VCaP (cell line): Measurements from ENCODE around the gene CMTM7.
A peak's percentile ranks its signal among the peaks of the same experiment; 100 is the strongest.

Experiments used
- H3K27ac ChIP-seq: fragments of 450-650 bp; 2 replicates; pipeline ENCODE4 v1.5.1; 2017
- TF ChIP-seq, protein P1 (sequence below): fragments of 450-650 bp; conservative IDR thresholded peaks from 2 replicates; pipeline ENCODE4 v1.5.1; 2017; ENCODE audit warnings: mild to moderate bottlenecking, moderate library complexity

Gene CMTM7

DNA sequence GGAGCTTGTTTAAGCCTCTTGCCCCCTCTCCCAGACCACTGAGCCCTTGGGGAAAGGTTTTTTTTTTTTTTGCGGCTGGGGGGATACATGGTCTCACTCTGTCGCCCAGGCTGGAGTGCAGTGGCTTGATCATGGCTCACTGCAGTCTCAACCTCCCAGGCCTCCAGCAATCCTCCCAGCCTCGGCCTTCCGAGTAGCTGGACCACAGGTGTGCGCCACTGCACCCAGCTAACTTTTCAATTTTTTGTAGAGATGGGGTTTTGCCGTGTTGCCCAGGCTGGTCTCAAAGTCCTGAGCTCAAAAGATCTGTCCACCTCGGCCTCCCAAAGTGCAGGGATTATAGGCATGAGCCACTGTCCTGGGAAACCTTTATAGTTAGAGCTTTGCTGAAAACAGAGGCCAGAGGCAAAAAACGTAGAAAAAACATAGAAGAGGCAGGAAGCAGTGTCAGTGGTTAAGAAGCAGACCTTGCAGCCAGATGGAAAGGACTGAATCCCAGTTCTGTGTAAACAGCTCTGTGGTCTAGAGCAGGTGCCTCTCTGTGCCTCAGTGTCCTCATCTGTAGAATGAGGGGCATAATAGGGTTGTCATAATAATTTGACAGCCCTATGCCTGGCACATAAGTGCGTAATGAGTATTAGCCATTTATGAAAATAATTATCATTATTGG lies 33.1 kb downstream of the CMTM7 start:
- TF ChIP-seq, protein P1, sequence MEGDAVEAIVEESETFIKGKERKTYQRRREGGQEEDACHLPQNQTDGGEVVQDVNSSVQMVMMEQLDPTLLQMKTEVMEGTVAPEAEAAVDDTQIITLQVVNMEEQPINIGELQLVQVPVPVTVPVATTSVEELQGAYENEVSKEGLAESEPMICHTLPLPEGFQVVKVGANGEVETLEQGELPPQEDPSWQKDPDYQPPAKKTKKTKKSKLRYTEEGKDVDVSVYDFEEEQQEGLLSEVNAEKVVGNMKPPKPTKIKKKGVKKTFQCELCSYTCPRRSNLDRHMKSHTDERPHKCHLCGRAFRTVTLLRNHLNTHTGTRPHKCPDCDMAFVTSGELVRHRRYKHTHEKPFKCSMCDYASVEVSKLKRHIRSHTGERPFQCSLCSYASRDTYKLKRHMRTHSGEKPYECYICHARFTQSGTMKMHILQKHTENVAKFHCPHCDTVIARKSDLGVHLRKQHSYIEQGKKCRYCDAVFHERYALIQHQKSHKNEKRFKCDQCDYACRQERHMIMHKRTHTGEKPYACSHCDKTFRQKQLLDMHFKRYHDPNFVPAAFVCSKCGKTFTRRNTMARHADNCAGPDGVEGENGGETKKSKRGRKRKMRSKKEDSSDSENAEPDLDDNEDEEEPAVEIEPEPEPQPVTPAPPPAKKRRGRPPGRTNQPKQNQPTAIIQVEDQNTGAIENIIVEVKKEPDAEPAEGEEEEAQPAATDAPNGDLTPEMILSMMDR, result no peak
- H3K27ac ChIP-seq, result peak overlapping the region; percentile 80; the same call in 1 of the 2 replicates

DNA sequence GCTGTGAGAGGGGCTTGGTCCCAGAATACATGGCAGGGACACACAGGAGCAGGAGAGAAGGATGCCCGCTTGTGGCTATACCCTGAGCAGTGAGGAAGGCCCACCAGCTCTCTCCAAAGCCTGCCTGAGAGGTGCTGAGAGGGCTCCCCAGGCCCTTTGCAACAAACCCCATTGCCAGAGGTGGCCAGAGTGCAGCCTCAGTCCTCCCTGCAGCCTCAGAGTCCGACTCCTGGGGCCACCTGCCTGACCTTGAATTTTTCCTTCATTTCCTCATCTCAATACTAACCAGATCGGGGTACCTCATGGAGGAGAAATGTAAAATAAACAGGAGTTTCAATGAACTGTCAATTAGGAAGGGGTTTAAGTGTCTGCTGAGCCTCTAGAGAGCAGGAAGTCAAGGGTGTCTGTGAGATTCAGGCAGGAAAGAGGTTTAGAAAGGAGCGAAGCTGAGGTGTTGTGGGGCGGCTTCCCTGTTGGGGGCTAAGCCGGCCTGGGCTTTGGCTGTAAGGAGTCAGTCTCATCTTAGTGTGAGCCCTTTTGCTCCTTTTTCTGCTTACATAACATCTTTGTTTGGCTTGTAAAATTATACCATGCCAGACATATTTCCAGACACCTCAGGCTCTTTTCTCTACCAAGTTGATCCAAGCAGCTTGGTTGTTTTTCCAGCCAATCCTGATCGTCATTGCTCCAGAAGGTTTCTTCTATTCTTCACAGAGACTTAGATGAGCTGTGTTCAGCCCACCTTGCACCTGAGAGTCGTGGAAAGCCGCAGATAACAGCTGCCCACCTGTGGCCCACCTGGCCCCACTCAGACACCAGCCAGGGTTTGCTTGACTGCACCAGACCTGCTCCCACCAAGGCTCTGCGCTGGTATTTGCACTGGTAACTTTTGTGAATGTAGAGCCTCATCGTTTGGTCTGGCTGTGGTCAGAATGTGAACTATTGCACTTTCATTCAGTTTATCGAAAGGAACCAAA lies 36.7 kb downstream of the CMTM7 start:
- TF ChIP-seq, protein P1, result no peak
- peak overlapping the region; percentile 32 for H3K27ac ChIP-seq

DNA sequence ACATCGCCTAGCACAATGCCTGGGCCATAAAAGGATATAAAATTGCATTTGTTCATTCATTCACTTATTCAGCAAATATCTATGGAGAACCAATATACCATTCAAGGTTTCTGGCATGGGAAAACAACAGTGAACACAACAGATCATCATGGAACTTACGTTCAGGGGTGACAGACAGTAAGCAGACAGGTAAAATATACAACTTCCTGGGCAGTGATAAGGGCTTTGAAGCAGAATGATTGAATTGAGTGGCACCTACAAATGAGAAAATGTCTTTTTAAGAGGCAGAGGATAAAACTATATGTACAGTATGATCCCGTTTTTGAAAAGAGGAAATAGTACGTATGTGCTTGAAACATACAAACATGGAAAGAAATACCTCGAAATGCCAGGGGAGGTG lies 39.2 kb downstream of the CMTM7 start:
- H3K27ac ChIP-seq, result no peak overlapping the region
- TF ChIP-seq, protein P1, result no peak

DNA sequence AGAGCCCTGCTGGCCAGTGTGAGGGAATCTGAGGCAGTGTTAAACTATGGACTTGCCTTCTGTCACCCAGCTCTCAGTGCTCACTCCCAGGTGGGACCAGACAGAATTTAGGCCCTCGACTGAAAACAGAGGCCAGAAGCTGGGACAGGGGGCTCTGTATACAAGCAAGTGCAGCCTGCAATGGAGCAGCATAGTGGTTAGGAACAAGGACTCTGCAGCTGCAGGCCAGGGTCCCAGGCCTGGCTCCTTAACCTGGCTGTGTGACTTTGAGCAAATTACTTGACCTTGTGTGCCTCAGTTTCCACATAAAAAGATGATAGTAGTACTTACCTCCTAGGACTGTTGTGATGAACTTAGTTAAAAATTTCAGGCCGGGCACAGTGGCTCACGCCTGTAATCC lies 39.8 kb downstream of the CMTM7 start:
- TF ChIP-seq, protein P1, result no peak
- H3K27ac ChIP-seq, result no peak overlapping the region

- no peak overlapping the region for H3K27ac ChIP-seq
- TF ChIP-seq, protein P1, result no peak
These were observed 40.5 kb downstream of the CMTM7 start for GRCh38 chr3:32432045-32432710.

- TF ChIP-seq, protein P1, result no peak
- no peak overlapping the region for H3K27ac ChIP-seq
These were observed 41.3 kb downstream of the CMTM7 start for GRCh38 chr3:32432711-32433530.
